Stimulated activated CD8-positive, alpha-beta memory T cell treated with anti-CD3 and anti-CD28 coated beads, Interleukin-15, amount 100 ng/mL, for 48 hours (primary cell): ENCODE data around the gene IMMP2L.

Experiments
- DNase-seq, 2 donors: peaks; one replicate each; pipeline ENCODE4 v3.0.0-alpha.2; 2020; ENCODE audit warnings: low read depth in 2 of 2

Gene IMMP2L

GRCh38 chr7:110809832-110810231 is 752.5 kb downstream of the IMMP2L start:
- DNase-seq = no peak

GRCh38 chr7:110808361-110808760 is 753.9 kb downstream of the IMMP2L start:
- no peak for DNase-seq

GRCh38 chr7:110804501-110804900 is 757.8 kb downstream of the IMMP2L start:
- no peak for DNase-seq

- no peak for DNase-seq
Measured at GRCh38 chr7:110803602-110804143, 758.6 kb downstream of the IMMP2L start.

- DNase-seq = no peak
Measured at GRCh38 chr7:110801502-110801901, 760.8 kb downstream of the IMMP2L start.

- no peak for DNase-seq
Measured at GRCh38 chr7:110800984-110801383, 761.3 kb downstream of the IMMP2L start.

GRCh38 chr7:110797656-110798055 is 764.6 kb downstream of the IMMP2L start:
- DNase-seq = no peak

GRCh38 chr7:110790992-110791391 is 771.3 kb downstream of the IMMP2L start:
- no peak for DNase-seq

GRCh38 chr7:110786328-110786965 is 775.8 kb downstream of the IMMP2L start:
- DNase-seq = no peak

- no peak for DNase-seq
Measured at GRCh38 chr7:110784749-110785148, 777.5 kb downstream of the IMMP2L start.

GRCh38 chr7:110780712-110781111 is 781.6 kb downstream of the IMMP2L start:
- no peak for DNase-seq

- DNase-seq = no peak
Measured at GRCh38 chr7:110779339-110779738, 783.0 kb downstream of the IMMP2L start.

GRCh38 chr7:110775046-110775445 is 787.2 kb downstream of the IMMP2L start:
- DNase-seq = no peak

GRCh38 chr7:110774071-110774470 is 788.2 kb downstream of the IMMP2L start:
- no peak for DNase-seq

- DNase-seq = no peak
Measured at GRCh38 chr7:110772615-110773014, 789.7 kb downstream of the IMMP2L start.

- no peak for DNase-seq
Measured at GRCh38 chr7:110771717-110772116, 790.6 kb downstream of the IMMP2L start.

GRCh38 chr7:110767550-110768110 is 794.7 kb downstream of the IMMP2L start:
- no peak for DNase-seq

- DNase-seq = no peak
Measured at GRCh38 chr7:110766864-110767263, 795.4 kb downstream of the IMMP2L start.

- DNase-seq = no peak
Measured at GRCh38 chr7:110764852-110765251, 797.4 kb downstream of the IMMP2L start.

- no peak for DNase-seq
Measured at GRCh38 chr7:110762546-110763225, 799.6 kb downstream of the IMMP2L start.

- DNase-seq = no peak
Measured at GRCh38 chr7:110760341-110760740, 802.0 kb downstream of the IMMP2L start.

- DNase-seq = no peak
Measured at GRCh38 chr7:110759069-110759468, 803.2 kb downstream of the IMMP2L start.

GRCh38 chr7:110754649-110755048 is 807.6 kb downstream of the IMMP2L start:
- no peak for DNase-seq
